ENCODE data around the gene CD3E.

- TF ChIP-seq CTCF (IDR thresholded peaks at IDR 0.05), result peak in 11 of 12 donors; percentile 18 to 61 (median 44)
- no peak for TF ChIP-seq POLR2A (IDR thresholded peaks at IDR 0.05)
Measured at GRCh38 chr11:118290923-118291322, 13.6 kb upstream of the CD3E start.

Data from heart left ventricle (tissue), 13 donors.